ENCODE data around the gene RNF43. TPM values are rescaled to one million over a fixed set of nuclear protein-coding genes. Genes with fewer than 3 reads are reported as not detected.

RNF43 gene
- total RNA-seq, 3 donors from 2014 or later = 8.5 to 19.0 TPM; not detected in 1

DNA sequence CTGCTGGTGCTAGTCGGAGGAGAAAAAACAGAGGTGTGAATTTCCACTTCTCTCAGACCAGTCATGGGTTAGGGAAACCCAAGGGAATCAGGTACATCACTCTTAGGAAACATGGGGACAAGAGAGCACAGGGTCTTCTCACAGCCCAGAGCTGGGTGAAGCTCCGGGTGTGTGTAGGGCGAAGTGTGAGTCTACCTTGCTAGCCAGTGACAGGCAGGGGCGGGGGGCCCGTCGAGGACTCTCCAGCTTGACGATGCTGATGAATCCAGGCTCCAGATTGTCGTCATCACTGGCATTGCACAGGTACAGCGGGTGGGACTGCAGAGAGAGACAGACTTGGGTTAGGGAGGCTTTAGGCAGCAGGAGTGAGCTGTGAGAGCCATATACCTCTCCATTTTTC lies 46.6 kb downstream of the RNF43 start:
- H3K4me1 ChIP-seq = no peaks in the 10 kb centered on the region

GRCh38 chr17:58370309-58370708 lies 47.0 kb downstream of the RNF43 start:
- no peak for DNase-seq (ENCODE audit: low spot score in 2 of 2)
- Histone ChIP-seq H3K4me1 (no peaks in the 10 kb centered on the region), H3K27ac (no peak overlapping the region), H3K27me3 (no peaks in the 10 kb centered on the region), H3K4me3 (no peak overlapping the region), H3K36me3 (no peaks in the 10 kb centered on the region), H3K9me3 (no peaks in the 10 kb centered on the region)
- intact Hi-C loops (cut with DNase I; ENCODE audit: low total_unique reads) = no loop called here
- TF ChIP-seq POLR2AphosphoS5 (IDR thresholded peaks at IDR 0.05) = no peak
- no peak for TF ChIP-seq CTCF (IDR thresholded peaks at IDR 0.05)
- TF ChIP-seq POLR2A (IDR thresholded peaks at IDR 0.05) = no peak

More for the DNA sequence above, 46.6 kb downstream of the RNF43 start:
- intact Hi-C loops (cut with DNase I; ENCODE audit: low total_unique reads) = no loop called here
- DNase-seq (ENCODE audit: low spot score in 2 of 2) = no peak
- no peak for TF ChIP-seq CTCF (IDR thresholded peaks at IDR 0.05)
- TF ChIP-seq POLR2A (IDR thresholded peaks at IDR 0.05) = no peak
- no peak for TF ChIP-seq POLR2AphosphoS5 (IDR thresholded peaks at IDR 0.05)
- no peaks in the 10 kb centered on the region for H3K27me3 ChIP-seq
- H3K27ac ChIP-seq = no peak overlapping the region
- no peak overlapping the region for H3K4me3 ChIP-seq
- no peaks in the 10 kb centered on the region for H3K9me3 ChIP-seq
- no peaks in the 10 kb centered on the region for H3K36me3 ChIP-seq

DNA sequence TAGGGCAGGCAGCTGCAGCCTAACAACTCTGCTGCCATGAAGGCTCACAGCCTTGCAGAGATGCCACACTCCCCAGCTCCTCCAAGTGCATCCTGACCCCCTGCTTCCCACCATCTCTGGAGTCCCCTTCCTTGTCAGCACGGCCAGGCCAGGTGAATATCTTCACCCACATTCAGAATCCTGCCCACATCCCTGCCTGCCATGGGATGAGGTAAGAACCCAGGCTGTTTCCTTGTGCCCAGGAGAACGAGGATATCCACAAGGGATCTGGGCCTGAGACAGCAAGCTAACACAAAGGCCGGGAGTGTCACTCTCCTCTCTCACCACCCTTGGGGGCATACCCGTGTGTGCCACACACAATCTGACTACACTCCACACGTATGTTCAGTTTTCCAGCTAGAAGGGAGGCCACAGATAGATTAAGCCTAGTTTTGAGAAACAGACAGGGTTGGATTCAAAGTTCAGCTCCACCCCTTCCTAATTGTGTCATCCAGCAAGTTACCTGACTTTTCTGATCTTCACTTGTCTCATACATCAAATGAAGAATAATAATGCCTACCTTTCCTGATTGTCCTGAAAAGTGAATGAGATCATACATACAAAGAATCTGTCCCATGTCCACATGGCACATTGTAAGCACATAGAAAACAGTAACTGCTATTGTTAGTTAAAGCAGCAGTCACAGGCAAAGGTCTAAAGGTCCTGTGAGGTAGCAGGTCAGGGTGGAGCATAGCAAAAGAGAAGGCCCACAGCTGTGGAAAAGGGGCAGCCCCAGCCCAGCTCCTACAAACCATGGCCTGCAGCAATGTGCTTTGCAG lies 47.9 kb downstream of the RNF43 start:
- peak overlapping the region; percentile 20 to 56 for H3K27ac ChIP-seq
- no peaks in the 10 kb centered on the region for H3K36me3 ChIP-seq
- no peaks in the 10 kb centered on the region for H3K27me3 ChIP-seq
- H3K9me3 ChIP-seq = no peaks in the 10 kb centered on the region
- DNase-seq (ENCODE audit: low spot score in 2 of 2) = no peak
- no peaks in the 10 kb centered on the region for H3K4me1 ChIP-seq
- intact Hi-C loops (cut with DNase I; ENCODE audit: low total_unique reads) = no loop called here
- no peak overlapping the region for H3K4me3 ChIP-seq
- no peak for TF ChIP-seq POLR2A (IDR thresholded peaks at IDR 0.05)
- no peak for TF ChIP-seq POLR2AphosphoS5 (IDR thresholded peaks at IDR 0.05)

GRCh38 chr17:58368860-58369213 lies 48.5 kb downstream of the RNF43 start:
- no peak for TF ChIP-seq POLR2A (IDR thresholded peaks at IDR 0.05)
- no peak for TF ChIP-seq CTCF (IDR thresholded peaks at IDR 0.05)
- TF ChIP-seq POLR2AphosphoS5 (IDR thresholded peaks at IDR 0.05) = no peak

More at GRCh38 chr17:58368860-58369213, 48.5 kb downstream of the RNF43 start:
- DNase-seq (ENCODE audit: low spot score in 2 of 2) = no peak
- Histone ChIP-seq H3K4me1 (no peaks in the 10 kb centered on the region), H3K27me3 (no peaks in the 10 kb centered on the region), H3K9me3 (no peaks in the 10 kb centered on the region), H3K27ac (peak overlapping the region; percentile 20 to 56), H3K36me3 (no peaks in the 10 kb centered on the region), H3K4me3 (no peak overlapping the region)
- intact Hi-C loops (cut with DNase I; ENCODE audit: low total_unique reads) = no loop called here

Other genes starting within 250 kb of the RNF43 start
- not detected for gene EPX, start 224.8 kb downstream of the RNF43 start, total RNA-seq
- 10 to 100 TPM in 2 of 3 donors, 1 to 10 TPM in 1; 8.0 to 21.1 (median 15.1) TPM for gene MKS1, start 198.3 kb downstream of the RNF43 start, total RNA-seq
- gene LPO, start 178.9 kb downstream of the RNF43 start, total RNA-seq = under 1 TPM in 1 of 3 donors, not detected in 2; 0.29 TPM
- gene MPO, start 136.6 kb downstream of the RNF43 start, total RNA-seq = under 1 TPM in 1 of 3 donors, not detected in 2; 0.16 TPM
- gene TSPOAP1, start 88.7 kb downstream of the RNF43 start, total RNA-seq = 10 to 100 TPM in 2 of 3 donors, 1 to 10 TPM in 1; 2.6 to 42.1 (median 26.9) TPM
- gene SUPT4H1, start 65.3 kb downstream of the RNF43 start, total RNA-seq = 10 to 100 TPM; 46.4 to 61.6 (median 48.2) TPM
- under 1 TPM; under 0.01 to 0.33 (median 0.32) TPM for gene HSF5, start 70.9 kb upstream of the RNF43 start, total RNA-seq
- gene MTMR4, start 97.1 kb upstream of the RNF43 start, total RNA-seq = 10 to 100 TPM; 35.7 to 53.6 (median 42.7) TPM